ENCODE measurements around the gene ZNF121.
"Not testable (repeated sequence)": the region's sequence is repeated elsewhere in the genome, so short reads cannot be mapped to it uniquely, and the experiment has no call there.

The ZNF121 gene

DNA sequence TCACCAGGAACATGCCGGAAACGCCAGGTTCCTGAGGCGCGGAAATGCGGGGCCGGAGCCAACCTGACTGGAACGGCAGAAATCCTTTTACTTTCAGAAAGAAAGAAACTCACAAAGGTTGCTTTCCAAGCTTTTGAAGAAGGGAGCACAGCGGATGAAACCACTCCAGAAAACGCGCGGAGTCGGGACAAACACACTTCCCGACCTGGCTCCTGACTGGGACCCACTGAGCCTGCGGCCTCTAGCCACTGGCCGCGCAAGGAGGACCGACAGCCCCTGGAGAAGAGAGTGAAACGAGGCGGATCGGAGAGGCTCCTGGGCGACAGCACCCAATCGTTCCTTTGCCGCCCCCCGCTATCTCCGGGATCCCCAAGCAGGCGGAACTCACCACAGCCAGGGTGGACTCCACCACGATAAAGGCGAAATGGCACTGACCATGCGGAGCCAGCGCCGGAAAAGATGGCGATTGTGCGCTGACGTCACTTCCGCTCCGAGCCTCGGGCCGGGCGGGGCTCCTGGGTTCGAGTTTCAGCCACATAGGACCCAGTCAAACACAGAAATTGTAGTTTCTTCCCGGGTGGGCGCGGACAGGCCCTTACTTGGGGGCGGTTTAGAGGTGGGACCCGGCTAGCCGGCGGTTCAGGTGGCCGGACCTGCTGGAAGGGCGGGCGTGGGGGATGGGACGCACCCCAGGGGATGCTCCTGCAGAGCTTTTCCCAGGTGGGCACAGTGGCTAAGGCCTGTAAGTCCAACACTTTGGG, at the start of gene ZNF121:
Gene ZNF121 (minus strand): TSS at position 432 of the 761 bp plus-strand sequence. CDS start 16,407 bp downstream, outside the sequence.
- DNase-seq (ENCODE audit: low spot score), result peak; percentile 82

DNA sequence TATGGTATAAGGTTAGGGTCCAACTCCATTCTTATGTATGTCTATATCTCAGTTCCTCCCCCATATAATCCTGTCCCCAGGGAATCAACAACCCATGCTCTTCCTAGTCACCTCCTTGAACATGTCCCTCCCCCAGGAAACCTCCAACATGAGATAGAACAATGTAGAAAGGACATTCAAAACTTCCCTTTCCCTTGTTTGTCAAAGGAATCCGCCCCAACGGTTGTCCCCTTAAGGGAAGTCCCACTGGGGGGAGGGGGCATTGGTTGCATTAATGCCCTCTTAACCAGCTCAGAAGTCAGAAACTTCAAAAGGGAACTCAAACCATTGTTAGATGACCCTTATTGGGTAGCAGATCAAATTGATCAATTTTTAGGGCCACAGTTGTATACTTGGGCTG, 43.6 kb upstream of the ZNF121 start:
- no peak for DNase-seq (ENCODE audit: low spot score)

DNA sequence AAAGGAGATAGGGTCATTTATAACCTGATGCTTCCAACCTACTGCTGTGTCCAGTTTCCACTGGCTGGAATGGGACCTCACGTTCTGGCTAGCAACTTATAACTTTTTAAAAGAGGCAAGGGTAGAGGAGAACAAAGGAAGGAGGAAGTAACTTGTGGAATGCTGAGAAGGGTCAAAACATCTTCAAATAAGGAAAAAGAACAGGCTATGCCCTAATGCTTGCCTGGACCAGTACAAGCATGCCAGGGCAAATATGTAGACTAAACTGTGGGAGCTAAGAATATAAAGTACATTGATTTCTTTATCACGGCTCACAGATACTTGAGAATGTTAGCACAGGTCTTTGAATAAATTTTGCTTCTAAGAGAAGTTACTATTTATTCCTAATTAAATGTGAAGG, 38.2 kb upstream of the ZNF121 start:
- no peak for DNase-seq (ENCODE audit: low spot score)

DNA sequence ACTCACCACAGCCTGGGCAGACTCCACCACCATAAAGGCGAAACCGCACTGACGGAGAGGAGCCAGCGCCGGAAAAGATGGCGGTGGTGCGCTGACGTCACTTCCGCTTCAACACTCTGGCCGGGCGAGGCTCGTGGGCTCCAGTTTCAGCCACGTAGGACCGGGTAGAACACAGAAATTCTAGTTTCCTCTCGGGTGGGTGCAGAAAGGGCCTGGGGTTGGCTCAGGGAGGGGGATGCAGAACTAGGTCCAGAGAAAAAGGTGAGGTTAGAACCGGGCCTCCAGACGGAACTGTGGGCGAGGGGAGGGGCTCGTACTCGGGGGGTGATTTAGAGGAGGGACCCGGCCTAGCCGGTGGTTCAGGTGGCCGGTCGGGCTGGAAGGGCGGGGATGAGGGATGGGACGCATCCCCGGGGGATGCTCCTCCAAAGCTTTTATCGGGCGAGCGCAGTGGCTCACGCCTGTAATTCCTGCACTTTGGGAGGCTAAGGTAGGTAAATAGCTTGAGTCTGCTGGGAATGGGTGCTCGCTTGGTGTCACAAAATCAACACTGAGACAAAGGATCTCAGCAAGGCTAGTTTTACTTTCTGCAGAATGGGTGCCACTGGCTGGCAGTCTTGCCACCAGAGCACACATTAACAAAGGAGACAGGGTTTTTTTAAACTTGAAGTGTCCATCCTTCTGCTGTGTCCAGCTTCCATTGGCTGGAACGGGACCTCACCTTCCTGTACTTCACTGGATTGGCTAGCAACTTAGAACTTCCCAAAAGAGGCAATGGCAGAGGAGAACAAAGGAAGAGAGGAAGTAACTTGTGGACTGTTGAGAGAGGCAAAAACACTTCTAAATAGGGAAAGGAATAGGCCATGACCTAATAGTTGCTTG, 37.1 kb upstream of the ZNF121 start, which contains the start of gene ZNF561:
Gene ZNF561 (minus strand): TSS at position 77 of the 882 bp plus-strand sequence. CDS start 1,776 bp downstream, outside the sequence.
- DNase-seq (ENCODE audit: low spot score), result peak; percentile 85

DNA sequence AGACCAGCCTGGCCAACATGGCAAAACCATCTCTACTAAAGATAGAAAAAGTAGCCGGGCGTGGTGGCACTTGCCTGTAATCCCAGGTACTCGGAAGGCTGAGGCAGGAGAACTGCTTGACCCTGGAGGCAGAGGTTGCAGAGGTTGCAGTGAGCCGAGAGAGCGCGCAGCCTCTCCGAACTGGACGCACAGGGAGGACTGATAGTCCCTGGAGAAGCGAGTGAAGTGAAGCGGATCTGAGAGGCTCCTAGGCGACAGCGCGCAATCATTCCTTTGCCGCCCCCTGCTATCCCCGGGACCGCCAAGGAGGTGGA, 36.5 kb upstream of the ZNF121 start:
- DNase-seq (ENCODE audit: low spot score), result no peak

DNA sequence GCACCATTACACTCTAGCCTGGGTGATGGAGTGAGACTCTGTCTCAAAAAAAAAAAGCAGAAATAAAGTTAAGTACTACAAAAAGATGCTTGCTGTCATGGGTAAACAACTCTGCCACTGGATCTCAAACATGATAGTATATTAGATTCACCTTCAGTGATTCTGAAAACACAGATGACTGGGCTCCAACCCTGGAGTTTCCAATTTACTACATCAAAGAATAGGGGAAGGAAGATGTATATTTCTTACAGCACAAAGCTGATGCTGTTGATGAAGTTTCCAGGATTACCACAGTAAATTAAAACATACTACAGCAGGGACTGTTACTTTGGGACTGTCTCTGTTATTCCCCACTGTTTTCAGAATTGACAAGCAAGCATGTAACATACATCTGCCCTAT, 31.5 kb upstream of the ZNF121 start:
- DNase-seq (ENCODE audit: low spot score), result no peak

DNA sequence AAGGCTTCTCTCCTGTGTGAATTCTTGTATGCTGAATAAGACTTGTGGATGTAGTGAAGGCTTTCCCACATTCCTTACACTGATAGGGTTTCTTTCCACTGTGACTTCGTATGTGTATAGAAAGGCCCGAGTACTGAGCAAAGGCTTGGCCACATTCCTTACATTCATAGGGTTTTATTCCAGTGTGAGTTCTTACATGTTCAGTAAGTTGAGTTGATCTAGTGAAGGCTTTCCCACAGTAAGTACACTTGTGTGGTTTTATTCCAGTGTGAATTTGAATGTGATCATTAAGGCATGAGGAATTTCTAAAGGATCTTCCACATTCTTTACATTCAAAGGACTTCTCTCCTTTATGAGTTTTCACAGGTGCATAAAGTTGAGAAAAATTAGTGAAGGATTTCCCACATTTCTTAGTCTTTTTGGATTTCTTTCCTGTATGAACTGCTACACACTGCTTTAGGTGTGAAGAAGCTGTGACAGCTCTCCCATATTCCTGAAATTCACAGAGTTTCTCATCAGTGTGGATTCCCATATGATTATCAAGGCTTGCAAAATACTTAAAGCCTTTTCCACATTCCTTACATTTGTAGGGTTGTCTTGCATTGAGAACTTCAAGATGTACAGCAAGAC, 26.3 kb upstream of the ZNF121 start:
- DNase-seq (ENCODE audit: low spot score), result no peak

DNA sequence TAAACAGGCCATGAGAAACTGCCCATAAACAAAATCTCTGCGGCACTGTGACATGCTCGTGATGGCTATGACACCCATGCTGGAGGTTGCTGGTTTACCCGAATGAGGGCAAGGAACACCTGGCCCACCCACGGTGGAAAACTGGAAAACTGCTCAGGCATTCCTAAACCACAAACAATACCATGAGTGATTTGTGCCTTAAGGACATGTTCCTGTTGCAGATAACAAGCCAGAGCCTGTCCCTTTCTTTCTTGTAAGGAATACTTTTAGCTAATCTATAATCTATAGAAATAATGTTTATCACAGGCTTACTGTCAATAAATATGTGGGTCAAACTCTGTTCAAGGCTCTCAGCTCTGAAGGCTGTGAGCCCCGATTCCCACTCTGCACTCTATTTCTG, 24.6 kb upstream of the ZNF121 start:
- no peak for DNase-seq (ENCODE audit: low spot score)

DNA sequence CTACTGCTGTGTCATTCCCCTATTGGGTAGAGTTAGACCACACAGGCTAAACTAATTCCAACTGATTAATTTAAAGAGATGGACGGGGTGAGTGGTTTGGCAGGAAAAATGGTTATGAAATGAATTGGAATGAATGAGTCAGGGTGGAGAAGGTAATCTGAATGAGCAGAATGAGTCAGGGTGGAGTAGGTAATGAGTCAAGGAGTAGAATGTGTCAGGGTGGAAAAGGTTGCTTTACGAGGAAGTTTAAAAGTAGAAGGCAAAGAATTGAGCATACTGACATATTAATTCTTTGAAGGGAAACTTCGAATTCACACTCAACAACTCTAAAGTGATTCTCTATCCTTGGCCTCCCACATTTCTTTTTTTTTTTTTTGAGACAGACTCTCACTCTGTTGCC, 12.7 kb upstream of the ZNF121 start:
- DNase-seq (ENCODE audit: low spot score), result no peak

DNA sequence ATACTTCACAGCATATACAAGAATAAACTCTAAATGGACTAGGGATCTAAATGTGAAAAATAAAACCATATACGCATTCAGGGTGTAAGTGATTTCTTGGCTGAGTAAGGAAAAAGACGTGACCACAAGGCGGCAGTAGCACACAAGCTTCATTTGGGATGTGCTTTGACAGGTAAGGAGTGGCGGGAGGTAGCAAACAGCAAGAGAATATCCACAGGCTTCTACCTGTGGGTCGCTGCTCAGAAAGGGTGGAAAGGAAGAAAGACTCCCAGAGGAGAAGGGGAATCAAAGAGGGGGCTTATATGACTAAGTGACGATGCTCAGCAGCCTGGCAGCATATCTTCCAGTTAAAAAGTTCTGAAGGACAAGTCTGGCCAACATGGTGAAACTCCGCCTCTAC, 2.5 kb upstream of the ZNF121 start:
- peak; percentile 63 for DNase-seq (ENCODE audit: low spot score)

DNA sequence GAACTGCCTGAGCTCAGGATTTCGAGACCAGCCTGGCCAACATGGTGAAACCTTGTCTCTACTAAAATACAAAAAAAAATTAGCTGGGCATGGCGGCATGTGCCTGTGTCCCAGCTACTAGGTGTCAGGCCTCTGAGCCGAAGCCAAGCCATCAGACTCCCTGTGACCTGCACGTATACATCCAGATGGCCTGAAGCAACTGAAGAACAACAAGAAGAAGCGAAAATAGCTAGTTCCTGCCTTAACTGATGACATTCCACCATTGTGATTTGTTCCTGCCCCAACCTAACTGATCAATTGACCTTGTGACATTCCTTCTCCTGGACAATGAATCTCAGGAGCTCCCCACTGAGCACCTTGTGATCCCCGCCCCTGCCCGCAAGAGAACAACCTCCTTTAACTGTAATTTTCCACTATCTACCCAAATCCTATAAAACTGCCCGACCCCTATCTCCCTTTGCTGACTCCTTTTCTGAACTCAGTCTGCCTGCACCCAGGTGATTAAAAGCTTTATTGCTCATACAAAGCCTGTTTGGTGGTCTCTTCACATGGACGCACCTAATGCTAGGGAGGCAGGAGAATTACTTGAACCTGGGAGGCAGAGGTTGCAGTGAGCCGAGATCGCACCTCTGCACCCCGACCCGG, 2.1 kb downstream of the ZNF121 start:
- DNase-seq (ENCODE audit: low spot score), result not testable (repeated sequence)

DNA sequence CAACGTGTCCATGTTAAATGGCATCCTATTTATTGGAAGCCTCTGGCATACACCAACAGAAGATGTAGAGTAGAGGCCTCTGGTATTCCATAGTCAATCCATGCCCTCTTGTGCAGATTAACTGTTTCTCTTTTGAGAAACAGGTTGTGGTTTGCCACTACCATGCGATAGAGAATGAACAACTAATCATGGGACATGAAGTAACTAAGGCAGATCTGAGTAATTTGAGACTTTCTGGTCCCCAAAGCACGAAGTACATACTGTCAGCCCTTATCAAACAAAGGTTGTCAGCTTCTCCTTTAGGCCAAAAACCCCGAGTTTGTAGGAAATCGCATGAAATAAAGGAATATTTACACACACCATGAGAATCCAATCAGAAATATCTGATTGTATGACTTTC, 3.6 kb downstream of the ZNF121 start:
- no peak for DNase-seq (ENCODE audit: low spot score)

DNA sequence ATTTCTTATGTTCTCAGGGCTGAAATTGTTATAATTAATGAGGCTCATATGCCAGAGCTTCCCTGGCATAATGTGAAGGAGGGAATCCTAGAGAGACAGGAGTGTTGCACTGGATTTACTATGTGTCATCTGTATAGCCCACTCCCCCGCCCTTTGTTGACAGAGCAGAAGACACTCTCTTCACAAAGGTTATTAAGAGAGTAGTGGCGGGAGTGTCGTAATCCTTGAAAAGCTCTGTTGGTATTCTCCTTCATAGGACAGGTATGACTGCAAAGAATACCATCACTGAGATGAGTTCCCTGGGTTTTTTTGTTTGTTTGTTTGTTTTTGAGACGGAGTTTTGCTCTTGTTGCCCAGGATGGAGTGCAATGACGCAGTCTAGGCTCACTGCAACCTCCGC, 14.0 kb downstream of the ZNF121 start:
- DNase-seq (ENCODE audit: low spot score), result no peak

DNA sequence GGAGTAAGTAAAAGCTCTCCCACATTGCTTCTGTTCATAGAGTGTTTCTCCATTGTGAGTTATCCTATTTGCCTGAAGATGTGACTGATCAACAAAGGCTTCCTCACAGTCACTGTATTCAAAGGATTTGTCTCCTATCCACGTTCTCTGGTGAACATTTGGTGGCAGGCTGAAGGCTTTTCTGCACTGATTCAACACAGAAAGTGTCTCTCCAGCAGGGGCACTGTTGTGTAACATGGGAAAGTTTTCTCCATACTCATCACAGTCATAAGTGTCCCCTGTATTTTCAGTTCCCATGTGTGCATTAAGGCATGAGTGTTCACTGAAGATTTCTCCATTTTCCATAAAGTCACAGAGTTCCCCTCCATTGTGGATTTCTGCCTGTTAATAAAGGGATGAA, 17.6 kb downstream of the ZNF121 start:
- DNase-seq (ENCODE audit: low spot score), result no peak

DNA sequence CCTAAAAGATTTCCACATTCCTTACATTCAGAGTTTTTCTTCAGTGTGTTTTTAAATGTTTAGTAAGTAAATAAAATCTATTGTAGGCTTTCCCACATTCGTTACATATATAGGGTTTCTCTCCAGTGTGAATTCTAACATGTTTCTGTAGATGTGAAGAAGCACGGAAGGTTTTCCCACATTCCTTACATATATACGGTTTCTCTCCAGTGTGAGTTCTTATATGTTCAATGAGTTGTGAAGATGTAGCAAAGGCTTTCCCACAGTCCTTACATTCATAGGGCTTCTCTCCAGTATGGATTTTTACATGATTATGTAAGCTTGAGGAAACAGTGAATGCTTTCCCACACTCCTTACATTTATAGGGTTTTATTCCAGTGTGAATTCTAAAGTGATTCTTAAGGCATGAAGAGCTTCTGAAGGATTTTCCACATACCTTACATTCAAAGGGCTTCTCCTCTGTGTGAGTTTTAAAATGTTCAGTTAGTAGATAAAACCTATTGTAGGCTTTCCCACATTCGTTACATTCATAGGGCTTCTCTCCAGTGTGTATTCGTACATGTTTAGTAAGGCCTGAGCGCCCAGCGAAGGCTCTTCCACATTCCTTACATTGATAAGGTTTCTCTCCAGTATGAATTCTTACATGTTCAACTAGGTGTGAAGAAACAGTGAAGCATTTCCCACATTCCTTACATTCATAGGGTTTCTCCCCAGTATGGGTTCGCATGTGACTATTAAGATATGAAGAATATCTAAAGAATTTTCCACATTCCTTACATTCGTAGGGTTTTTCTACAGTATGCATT, 18.2 kb downstream of the ZNF121 start:
- DNase-seq (ENCODE audit: low spot score), result no peak

DNA sequence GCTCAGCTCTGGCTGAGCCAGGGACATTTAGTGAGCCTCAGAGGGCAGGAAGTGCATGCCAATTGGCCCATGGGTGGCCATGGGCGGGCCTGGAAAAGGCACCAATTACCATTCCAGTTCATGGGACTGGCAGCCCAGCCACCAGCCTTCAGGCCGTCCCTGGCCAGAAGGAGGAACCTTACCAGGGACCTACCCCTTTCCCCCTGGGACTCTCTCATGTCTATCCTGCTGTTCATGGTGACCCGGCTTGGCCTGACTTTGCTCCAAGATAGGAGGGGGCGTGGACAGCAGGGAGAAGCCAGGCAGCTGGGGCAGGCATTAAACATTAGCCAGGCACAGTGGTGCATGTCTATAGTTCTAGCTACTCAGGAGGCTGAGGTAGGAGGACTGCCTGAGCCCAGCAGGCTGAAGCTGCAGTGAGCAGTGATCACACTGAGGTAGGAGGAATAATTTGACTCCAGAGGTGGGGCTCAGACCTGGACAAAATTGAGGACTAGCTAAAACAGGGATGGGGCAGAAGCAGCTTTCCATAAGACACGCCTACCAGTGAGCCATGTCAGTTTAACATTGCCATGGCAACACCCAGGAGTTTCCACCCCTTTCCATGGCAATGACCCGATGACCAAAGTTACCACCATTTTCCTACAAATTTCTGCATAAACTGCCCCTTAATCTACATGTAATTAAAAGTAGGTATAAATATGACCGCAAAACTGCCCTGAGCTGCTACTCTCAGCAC, 31.6 kb downstream of the ZNF121 start:
- no peak for DNase-seq (ENCODE audit: low spot score)

DNA sequence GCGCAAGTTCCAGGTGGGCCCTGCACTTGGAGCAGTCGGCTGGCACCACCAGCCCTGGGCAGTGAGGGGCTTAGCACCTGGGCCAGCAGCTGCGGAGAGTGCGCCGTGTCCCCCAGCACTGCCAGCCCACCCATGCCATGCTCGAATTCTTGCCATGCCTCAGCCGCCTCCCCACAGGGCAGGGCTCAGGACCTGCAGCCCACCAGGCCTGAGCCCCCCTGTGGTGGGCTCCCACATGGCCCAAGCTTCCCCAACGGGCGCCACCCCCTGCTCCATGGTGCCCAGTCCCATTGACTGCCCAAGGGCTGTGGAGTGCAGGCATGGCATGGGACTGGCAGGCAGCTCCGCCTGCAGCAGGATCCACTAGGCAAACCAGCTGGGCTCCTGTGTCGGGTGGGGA, 36.4 kb downstream of the ZNF121 start:
- no peak for DNase-seq (ENCODE audit: low spot score)

DNA sequence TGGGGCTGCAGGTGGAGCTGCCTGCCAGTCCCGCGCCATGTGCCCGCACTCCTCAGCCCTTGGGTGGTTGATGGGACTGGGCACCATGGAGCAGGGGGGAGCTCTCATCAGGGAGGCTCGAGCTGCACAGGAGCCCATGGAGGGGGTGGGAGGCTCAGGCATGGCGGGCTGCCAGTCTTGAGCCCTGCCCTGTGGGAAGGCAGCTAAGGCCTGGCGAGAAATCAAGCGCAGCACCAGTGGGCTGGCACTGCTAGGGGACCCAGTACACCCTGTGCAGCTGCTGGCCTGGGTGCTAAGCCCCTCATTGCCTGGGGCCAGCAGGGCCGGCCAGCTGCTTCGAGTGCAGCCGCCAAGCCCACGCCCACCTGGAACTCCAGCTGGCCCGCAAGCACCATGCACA, 43.0 kb downstream of the ZNF121 start:
- DNase-seq (ENCODE audit: low spot score), result not testable (repeated sequence)

DNA sequence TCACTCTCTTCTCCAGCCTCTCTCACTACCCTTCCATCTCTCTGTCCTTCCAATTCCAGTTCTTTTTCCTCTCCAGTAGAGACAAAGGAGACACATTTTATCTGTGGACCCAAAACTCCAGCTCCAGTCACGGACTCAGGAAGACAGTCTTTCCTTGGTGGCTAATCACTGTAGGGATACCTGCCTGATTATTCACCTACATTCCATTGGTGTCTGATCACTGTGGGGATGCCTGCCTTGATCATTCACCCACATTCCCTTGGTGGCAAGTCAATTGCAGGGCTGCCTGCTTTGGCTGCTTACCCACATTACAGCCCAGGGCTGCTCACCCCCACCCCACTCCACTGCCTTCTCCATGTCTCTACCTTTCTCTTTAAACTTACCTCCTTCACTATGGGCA, 44.4 kb downstream of the ZNF121 start:
- DNase-seq (ENCODE audit: low spot score), result not testable (repeated sequence)

DNA sequence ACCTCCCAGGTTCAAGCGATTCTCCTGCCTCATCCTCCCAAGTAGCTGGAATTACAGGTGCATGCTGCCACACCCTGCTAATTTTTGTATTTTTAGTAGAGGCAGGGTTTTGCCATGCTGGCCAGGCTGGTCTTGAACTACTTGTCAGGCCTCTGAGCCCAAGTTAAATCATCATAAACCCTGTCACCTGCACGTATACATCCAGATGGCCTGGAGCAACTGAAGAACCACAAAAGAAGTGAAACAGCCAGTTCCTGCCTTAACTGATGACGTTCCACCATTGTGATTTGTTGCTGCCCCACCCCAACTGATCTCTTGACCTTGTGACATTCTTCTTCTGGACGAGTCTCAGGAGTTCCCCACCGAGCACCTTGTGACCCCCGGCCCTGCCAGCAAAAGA, 45.1 kb downstream of the ZNF121 start:
- DNase-seq (ENCODE audit: low spot score), result not testable (repeated sequence)

All from hematopoietic multipotent progenitor cell treated with erythropoietin and hydrocortisone succinate and interleukin-3 and kit ligand, for 17 days (in vitro differentiated cells).